ENCODE results near the gene SLC22A4.

GRCh38 chr5:132392411-132392810 is 98.2 kb downstream of the SLC22A4 start:
- TF ChIP-seq, protein P1, sequence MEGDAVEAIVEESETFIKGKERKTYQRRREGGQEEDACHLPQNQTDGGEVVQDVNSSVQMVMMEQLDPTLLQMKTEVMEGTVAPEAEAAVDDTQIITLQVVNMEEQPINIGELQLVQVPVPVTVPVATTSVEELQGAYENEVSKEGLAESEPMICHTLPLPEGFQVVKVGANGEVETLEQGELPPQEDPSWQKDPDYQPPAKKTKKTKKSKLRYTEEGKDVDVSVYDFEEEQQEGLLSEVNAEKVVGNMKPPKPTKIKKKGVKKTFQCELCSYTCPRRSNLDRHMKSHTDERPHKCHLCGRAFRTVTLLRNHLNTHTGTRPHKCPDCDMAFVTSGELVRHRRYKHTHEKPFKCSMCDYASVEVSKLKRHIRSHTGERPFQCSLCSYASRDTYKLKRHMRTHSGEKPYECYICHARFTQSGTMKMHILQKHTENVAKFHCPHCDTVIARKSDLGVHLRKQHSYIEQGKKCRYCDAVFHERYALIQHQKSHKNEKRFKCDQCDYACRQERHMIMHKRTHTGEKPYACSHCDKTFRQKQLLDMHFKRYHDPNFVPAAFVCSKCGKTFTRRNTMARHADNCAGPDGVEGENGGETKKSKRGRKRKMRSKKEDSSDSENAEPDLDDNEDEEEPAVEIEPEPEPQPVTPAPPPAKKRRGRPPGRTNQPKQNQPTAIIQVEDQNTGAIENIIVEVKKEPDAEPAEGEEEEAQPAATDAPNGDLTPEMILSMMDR (IDR thresholded peaks at IDR 0.05): no peak
- no peak for TF ChIP-seq POLR2A (IDR thresholded peaks at IDR 0.05)
